H9 (cell line): ENCODE results near the gene FNDC3B. TPM values are rescaled to one million over a fixed set of nuclear protein-coding genes. Genes with fewer than 3 reads are reported as not detected.

Source experiments
- DNase-seq: peaks from one replicate; pipeline ENCODE4 v3.0.0-alpha.2; 2017
- H2AFZ ChIP-seq: one replicate; pipeline ENCODE4 v1.6.1; 2013; ENCODE audit warnings: mild to moderate bottlenecking, low read length, control low read depth, moderate library complexity
- H2AK5ac ChIP-seq: 2 replicates; pipeline ENCODE4 v1.6.1; 2013; ENCODE audit warnings: low read length, control low read depth, mixed read lengths; ENCODE audit not compliant: insufficient read length
- H2BK120ac ChIP-seq: one replicate; pipeline ENCODE4 v1.6.1; 2013; ENCODE audit warnings: low read depth, mild to moderate bottlenecking, low read length, control low read depth, inconsistent platforms; ENCODE audit not compliant: poor library complexity, severe bottlenecking
- H2BK12ac ChIP-seq: 2 replicates; pipeline ENCODE4 v1.6.1; 2013; ENCODE audit warnings: low read length, control low read depth, mixed read lengths, low read depth; ENCODE audit not compliant: insufficient read length
- H2BK15ac ChIP-seq: 2 replicates; pipeline ENCODE4 v1.6.1; 2013; ENCODE audit warnings: low read depth, low read length, control low read depth
- H2BK20ac ChIP-seq: one replicate; pipeline ENCODE4 v1.6.1; 2013; ENCODE audit warnings: low read depth, mild to moderate bottlenecking, low read length, control low read depth, inconsistent platforms; ENCODE audit not compliant: poor library complexity, severe bottlenecking
- H2BK5ac ChIP-seq: 2 replicates; pipeline ENCODE4 v1.6.1; 2013; ENCODE audit warnings: low read length, control low read depth, mixed read lengths; ENCODE audit not compliant: insufficient read length
- H3K14ac ChIP-seq: 2 replicates; pipeline ENCODE4 v1.6.1; 2013; ENCODE audit warnings: low read length, control low read depth; ENCODE audit not compliant: insufficient read depth
- H3K18ac ChIP-seq: 2 replicates; pipeline ENCODE4 v1.6.1; 2013; ENCODE audit warnings: low read depth, mild to moderate bottlenecking, mixed read lengths, low read length, control low read depth; ENCODE audit not compliant: insufficient read length
- H3K23ac ChIP-seq: 2 replicates; pipeline ENCODE4 v1.6.1; 2013; ENCODE audit warnings: low read length, control low read depth, mixed read lengths, low read depth; ENCODE audit not compliant: insufficient read length
- H3K23me2 ChIP-seq: 2 replicates; pipeline ENCODE4 v1.6.1; 2013; ENCODE audit warnings: low read depth, mild to moderate bottlenecking, mixed read lengths, low read length, control low read depth; ENCODE audit not compliant: insufficient read length, poor library complexity, severe bottlenecking
- H3K27ac ChIP-seq: 2 replicates; pipeline ENCODE4 v1.5.1; 2013; ENCODE audit warnings: low read length, control low read depth, mixed read lengths, low read depth; ENCODE audit not compliant: insufficient read length
- H3K27me3 ChIP-seq: 2 replicates; pipeline ENCODE4 v1.6.1; 2013; ENCODE audit warnings: low read length, control low read depth, inconsistent platforms; ENCODE audit not compliant: insufficient read depth
- H3K4ac ChIP-seq: 2 replicates; pipeline ENCODE4 v1.6.1; 2013; ENCODE audit warnings: low read depth, mild to moderate bottlenecking, control low read depth, inconsistent platforms, low read length, moderate library complexity
- H3K4me1 ChIP-seq: 2 replicates; pipeline ENCODE4 v1.6.1; 2013; ENCODE audit warnings: low read length, control low read depth, inconsistent platforms; ENCODE audit not compliant: insufficient read depth
- H3K4me2 ChIP-seq: 2 replicates; pipeline ENCODE4 v1.6.1; 2013; ENCODE audit warnings: low read length, control low read depth, mixed read lengths; ENCODE audit not compliant: insufficient read length, insufficient read depth
- H3K56ac ChIP-seq: 2 replicates; pipeline ENCODE4 v1.6.1; 2013; ENCODE audit warnings: low read depth, mild to moderate bottlenecking, mixed read lengths, low read length, control low read depth; ENCODE audit not compliant: insufficient read length
- H3K79me1 ChIP-seq: 2 replicates; pipeline ENCODE4 v1.6.1; 2013; ENCODE audit warnings: low read depth, mild to moderate bottlenecking, moderate library complexity, low read length, control low read depth, inconsistent platforms; ENCODE audit not compliant: insufficient read depth, poor library complexity, severe bottlenecking
- H3K79me2 ChIP-seq: 2 replicates; pipeline ENCODE4 v1.6.1; 2013; ENCODE audit warnings: low read length, control low read depth, inconsistent platforms; ENCODE audit not compliant: insufficient read depth
- H3K9ac ChIP-seq: 2 replicates; pipeline ENCODE4 v1.6.1; 2013; ENCODE audit warnings: low read length, control low read depth, mixed read lengths; ENCODE audit not compliant: insufficient read length; ENCODE audit errors: extremely low read depth
- H3K9me3 ChIP-seq: one replicate; pipeline ENCODE4 v1.6.1; 2013; ENCODE audit warnings: low read depth, low read length, inconsistent platforms; ENCODE audit not compliant: control insufficient read depth
- H3T11ph ChIP-seq: one replicate; pipeline ENCODE4 v1.6.1; 2013; ENCODE audit warnings: mild to moderate bottlenecking, low read length, control low read depth, inconsistent platforms
- H4K20me1 ChIP-seq: one replicate; pipeline ENCODE4 v1.6.1; 2013; ENCODE audit not compliant: control insufficient read depth, insufficient read length, insufficient read depth
- H4K5ac ChIP-seq: 2 replicates; pipeline ENCODE4 v1.6.1; 2013; ENCODE audit warnings: low read depth, mild to moderate bottlenecking, mixed read lengths, low read length, control low read depth; ENCODE audit not compliant: insufficient read length
- H4K8ac ChIP-seq: replicated peaks from 2 replicates; pipeline ENCODE4 v1.6.1; 2013; ENCODE audit warnings: low read length, control low read depth, mixed read lengths, low read depth; ENCODE audit not compliant: insufficient read length
- H4K91ac ChIP-seq: 2 replicates; pipeline ENCODE4 v1.6.1; 2013; ENCODE audit warnings: low read depth, mild to moderate bottlenecking, moderate library complexity, mixed read lengths, low read length, control low read depth; ENCODE audit not compliant: insufficient read length
- H3K27ac Mint-ChIP-seq, 3 experiments: 2 replicates in 2 of 3; 3 replicates in 1 of 3; pipeline ENCODE4 v1.8.0; 2020 to 2021; ENCODE audit warnings: mixed read lengths in 3 of 3, mild to moderate bottlenecking in 1 of 3, moderate library complexity in 1 of 3
- H3K27me3 Mint-ChIP-seq: 2 replicates; pipeline ENCODE4 v1.8.0; 2021; ENCODE audit warnings: low read depth, mild to moderate bottlenecking, moderate library complexity, mixed read lengths
- H3K36me3 Mint-ChIP-seq, 3 experiments: 2 replicates in 2 of 3; 3 replicates in 1 of 3; pipeline ENCODE4 v1.8.0; 2020 to 2021; ENCODE audit warnings: low read depth in 3 of 3, mixed read lengths in 3 of 3; ENCODE audit not compliant: insufficient read depth in 1 of 3
- H3K4me1 Mint-ChIP-seq, 2 experiments: 2 replicates each; pipeline ENCODE4 v1.8.0; 2020; ENCODE audit warnings: mixed read lengths in 2 of 2
- H3K4me3 Mint-ChIP-seq, 2 experiments: 2 replicates in 1 of 2; 3 replicates in 1 of 2; pipeline ENCODE4 v1.8.0; 2020 to 2021; ENCODE audit warnings: mild to moderate bottlenecking in 2 of 2, mixed read lengths in 2 of 2, moderate library complexity in 1 of 2
- H3K9me3 Mint-ChIP-seq, 2 experiments: 2 replicates in 1 of 2; 3 replicates in 1 of 2; pipeline ENCODE4 v1.8.0; 2020; ENCODE audit warnings: mild to moderate bottlenecking in 2 of 2, mixed read lengths in 2 of 2, moderate library complexity in 1 of 2
- WGBS: extraction: QIAGEN DNeasy Blood & Tissue Kit; methylation state at CpG from one replicate; pipeline ENCODE4 v1.1.7; 2013; ENCODE audit warnings: missing lambda C conversion rate, low lambda C conversion rate, mixed read lengths; ENCODE audit not compliant: insufficient read length; ENCODE audit errors: extremely low coverage; 5-methylcytosine and 5-hydroxymethylcytosine counted together
- total RNA-seq: library from RNA; stranded (reverse); gene quantifications from 2 replicates; pipeline ENCODE4 v1.2.1, GENCODE V29; 2021
- TF ChIP-seq, protein P1 (sequence below): fragments of 200-600 bp; sonication (generic); conservative IDR thresholded peaks from 3 replicates; pipeline ENCODE4 v1.8.0; 2021; ENCODE audit warnings: antibody characterized with exemption, mild to moderate bottlenecking

FNDC3B gene
- total RNA-seq, 1 experiment from 2014 or later: 43.8 TPM

DNA sequence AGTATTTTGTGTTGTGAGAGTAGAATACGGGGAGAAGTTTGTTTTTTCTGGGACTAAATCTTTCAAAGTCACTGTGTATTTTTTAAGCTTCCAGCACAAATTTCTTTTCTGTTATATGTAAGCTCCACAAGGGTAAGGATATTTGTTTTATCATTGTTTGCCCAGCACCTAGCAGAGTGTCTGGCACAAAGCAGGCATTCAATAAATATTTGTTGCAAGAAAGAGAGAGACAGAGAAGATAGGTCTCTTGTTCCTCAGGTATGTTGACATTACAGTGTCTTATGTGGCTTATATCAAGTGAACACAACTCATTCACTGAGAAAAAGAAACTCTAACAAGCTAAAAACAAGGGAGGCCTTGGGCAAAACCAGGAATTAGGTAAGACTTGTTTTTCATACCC, 26.6 kb upstream of the FNDC3B start:
- DNase-seq: no peak
- H2AK5ac ChIP-seq: no peak overlapping the region
- H4K20me1 ChIP-seq: no peaks in the 10 kb centered on the region
- no CpG with 5 or more reads among the region's 1 CpG for WGBS
- no peaks in the 10 kb centered on the region for H3K9me3 ChIP-seq
- H2AFZ ChIP-seq: no peak overlapping the region
- H2BK5ac ChIP-seq: no peak overlapping the region
- no peak overlapping the region for H3K4me3 Mint-ChIP-seq
- H2BK15ac ChIP-seq: no peak overlapping the region
- H2BK20ac ChIP-seq: no peak overlapping the region
- H2BK120ac ChIP-seq: no peak overlapping the region
- H4K91ac ChIP-seq: no peak overlapping the region
- H3K79me2 ChIP-seq: no peaks in the 10 kb centered on the region
- peaks cover 4% of the 10 kb centered on the region; the same call in 1 of the 2 replicates for H3K4me1 ChIP-seq
- H3K27ac Mint-ChIP-seq: no peak overlapping the region
- no peak overlapping the region for H3K56ac ChIP-seq
- H4K8ac ChIP-seq: no peak overlapping the region
- TF ChIP-seq, protein P1, sequence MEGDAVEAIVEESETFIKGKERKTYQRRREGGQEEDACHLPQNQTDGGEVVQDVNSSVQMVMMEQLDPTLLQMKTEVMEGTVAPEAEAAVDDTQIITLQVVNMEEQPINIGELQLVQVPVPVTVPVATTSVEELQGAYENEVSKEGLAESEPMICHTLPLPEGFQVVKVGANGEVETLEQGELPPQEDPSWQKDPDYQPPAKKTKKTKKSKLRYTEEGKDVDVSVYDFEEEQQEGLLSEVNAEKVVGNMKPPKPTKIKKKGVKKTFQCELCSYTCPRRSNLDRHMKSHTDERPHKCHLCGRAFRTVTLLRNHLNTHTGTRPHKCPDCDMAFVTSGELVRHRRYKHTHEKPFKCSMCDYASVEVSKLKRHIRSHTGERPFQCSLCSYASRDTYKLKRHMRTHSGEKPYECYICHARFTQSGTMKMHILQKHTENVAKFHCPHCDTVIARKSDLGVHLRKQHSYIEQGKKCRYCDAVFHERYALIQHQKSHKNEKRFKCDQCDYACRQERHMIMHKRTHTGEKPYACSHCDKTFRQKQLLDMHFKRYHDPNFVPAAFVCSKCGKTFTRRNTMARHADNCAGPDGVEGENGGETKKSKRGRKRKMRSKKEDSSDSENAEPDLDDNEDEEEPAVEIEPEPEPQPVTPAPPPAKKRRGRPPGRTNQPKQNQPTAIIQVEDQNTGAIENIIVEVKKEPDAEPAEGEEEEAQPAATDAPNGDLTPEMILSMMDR: no peak
- H3K36me3 Mint-ChIP-seq: peaks cover 0 to under 1% (median 0%) of the 10 kb centered on the region in 3 experiments; a peak in 1 of 7 replicates
- H3K9me3 Mint-ChIP-seq: peaks cover 0 to under 1% of the 10 kb centered on the region in 2 experiments; a peak in 1 of 5 replicates
- H3K4ac ChIP-seq: no peak overlapping the region
- H3T11ph ChIP-seq: no peak overlapping the region
- no peak overlapping the region for H4K5ac ChIP-seq
- peaks cover 13 to 17% of the 10 kb centered on the region in 2 experiments for H3K4me1 Mint-ChIP-seq
- H3K18ac ChIP-seq: no peak overlapping the region
- no peak overlapping the region for H3K9ac ChIP-seq
- no peaks in the 10 kb centered on the region for H3K27me3 Mint-ChIP-seq
- H3K27me3 ChIP-seq: no peaks in the 10 kb centered on the region
- no peaks in the 10 kb centered on the region for H3K23me2 ChIP-seq
- H3K23ac ChIP-seq: no peak overlapping the region
- no peak overlapping the region for H2BK12ac ChIP-seq
- H3K4me2 ChIP-seq: no peak overlapping the region
- no peak overlapping the region for H3K14ac ChIP-seq
- H3K27ac ChIP-seq: no peak overlapping the region
- H3K79me1 ChIP-seq: no peaks in the 10 kb centered on the region
